GM23338 (cell line): ENCODE measurements around the gene SELENBP1. TPM values are rescaled to one million over a fixed set of nuclear protein-coding genes. Genes with fewer than 3 reads are reported as not detected.

ENCODE experiments used
- ATAC-seq: fragments of 200-7000 bp; cut with Tn5 transposase; 3 replicates; pipeline ENCODE4 v1.9.1; 2020
- DNase-seq: peaks from one replicate; pipeline ENCODE4 v3.0.0-alpha.2; 2015; ENCODE audit warnings: low spot score
- H2AFZ ChIP-seq: fragments of 200-600 bp; sonication (generic); 2 replicates; pipeline ENCODE4 v1.8.0; 2016; ENCODE audit warnings: antibody characterized with exemption, mild to moderate bottlenecking, moderate library complexity
- H3F3A ChIP-seq: fragments of 200-600 bp; sonication (generic); replicated peaks from 2 replicates; pipeline ENCODE4 v1.8.0; 2017; ENCODE audit warnings: antibody characterized with exemption, mixed run types, low read depth
- H3K27ac ChIP-seq: fragments of 200-600 bp; sonication (generic); 2 replicates; pipeline ENCODE4 v1.6.1; 2016; ENCODE audit warnings: low read depth
- H3K27me3 ChIP-seq: fragments of 200-600 bp; sonication (generic); 2 replicates; pipeline ENCODE4 v1.8.0; 2016; ENCODE audit warnings: mild to moderate bottlenecking, mixed run types, moderate library complexity; ENCODE audit not compliant: insufficient read depth
- H3K36me3 ChIP-seq: fragments of 200-600 bp; sonication (generic); 2 replicates; pipeline ENCODE4 v1.8.0; 2016; ENCODE audit warnings: mild to moderate bottlenecking; ENCODE audit not compliant: insufficient read depth
- H3K4me1 ChIP-seq: fragments of 200-600 bp; sonication (generic); 2 replicates; pipeline ENCODE4 v1.8.0; 2016; ENCODE audit warnings: mild to moderate bottlenecking, moderate library complexity; ENCODE audit not compliant: insufficient read depth
- H3K4me2 ChIP-seq: fragments of 200-600 bp; sonication (generic); 2 replicates; pipeline ENCODE4 v1.7.1; 2017; ENCODE audit warnings: mixed run types
- H3K4me3 ChIP-seq: fragments of 200-600 bp; sonication (generic); 2 replicates; pipeline ENCODE4 v1.6.1; 2016; ENCODE audit warnings: mixed run types
- H3K79me2 ChIP-seq: fragments of 200-600 bp; sonication (generic); replicated peaks from 2 replicates; pipeline ENCODE4 v1.8.0; 2017; ENCODE audit warnings: mild to moderate bottlenecking; ENCODE audit not compliant: insufficient read depth
- H3K9me2 ChIP-seq: fragments of 200-600 bp; sonication (generic); 2 replicates; pipeline ENCODE4 v1.8.0; 2017; ENCODE audit not compliant: insufficient read depth
- H4K20me1 ChIP-seq: fragments of 200-600 bp; sonication (generic); replicated peaks from 2 replicates; pipeline ENCODE4 v1.8.0; 2017; ENCODE audit warnings: mild to moderate bottlenecking; ENCODE audit not compliant: insufficient read depth
- H3K27ac Mint-ChIP-seq: 2 replicates; pipeline ENCODE4 v1.8.0; 2020; ENCODE audit warnings: inconsistent platforms, mild to moderate bottlenecking, moderate library complexity, mixed read lengths
- H3K27me3 Mint-ChIP-seq: 3 replicates; pipeline ENCODE4 v1.8.0; 2022; ENCODE audit warnings: low read depth, mild to moderate bottlenecking, moderate library complexity, mixed read lengths, inconsistent platforms; ENCODE audit not compliant: insufficient read depth, poor library complexity
- H3K36me3 Mint-ChIP-seq: 3 replicates; pipeline ENCODE4 v1.8.0; 2021; ENCODE audit warnings: low read depth, mild to moderate bottlenecking, inconsistent platforms, moderate library complexity, mixed read lengths
- H3K4me1 Mint-ChIP-seq: 3 replicates; pipeline ENCODE4 v1.8.0; 2020; ENCODE audit warnings: mild to moderate bottlenecking, inconsistent platforms, mixed read lengths
- H3K4me3 Mint-ChIP-seq: 3 replicates; pipeline ENCODE4 v1.8.0; 2021; ENCODE audit warnings: moderate library complexity, mild to moderate bottlenecking, inconsistent platforms, mixed read lengths
- H3K9me3 Mint-ChIP-seq: 3 replicates; pipeline ENCODE4 v1.8.0; 2020; ENCODE audit warnings: moderate library complexity, mild to moderate bottlenecking, inconsistent platforms, mixed read lengths
- CREB1 ChIP-seq: fragments of 250-450 bp; sonication (Bioruptor Pico); IDR thresholded peaks from 2 replicates; pipeline ENCODE4 v1.5.0; 2020; ENCODE audit warnings: low read depth, mild to moderate bottlenecking, moderate library complexity
- ETS1 ChIP-seq: IDR thresholded peaks from 2 replicates; pipeline ENCODE4 v1.6.1; 2016; ENCODE audit warnings: antibody characterized with exemption
- EZH2phosphoT487 ChIP-seq: fragments of 200-600 bp; sonication (generic); IDR thresholded peaks from one replicate; pipeline ENCODE4 v1.8.1; 2018; ENCODE audit warnings: antibody characterized with exemption; ENCODE audit not compliant: unreplicated experiment
- JUNB ChIP-seq: IDR thresholded peaks from one replicate; pipeline ENCODE4 v1.6.1; 2016; ENCODE audit warnings: antibody characterized with exemption; ENCODE audit not compliant: unreplicated experiment
- NANOG ChIP-seq: IDR thresholded peaks from 2 replicates; pipeline ENCODE4 v1.6.1; 2016; ENCODE audit warnings: antibody characterized with exemption, borderline replicate concordance
- POLR2AphosphoS5 ChIP-seq: IDR thresholded peaks from 2 replicates; pipeline ENCODE4 v1.6.1; 2016; ENCODE audit warnings: antibody characterized with exemption, low read depth
- REST ChIP-seq: IDR thresholded peaks from one replicate; pipeline ENCODE4 v1.6.1; 2018; ENCODE audit warnings: antibody characterized with exemption; ENCODE audit not compliant: unreplicated experiment
- STAT1 ChIP-seq: IDR thresholded peaks from one replicate; pipeline ENCODE4 v1.6.1; 2016; ENCODE audit warnings: antibody characterized with exemption; ENCODE audit not compliant: unreplicated experiment
- ZNF114 ChIP-seq: fragments of 250-450 bp; sonication (Bioruptor Pico); IDR thresholded peaks from 2 replicates; pipeline ENCODE4 v1.5.0; 2020; ENCODE audit warnings: mild to moderate bottlenecking, moderate library complexity
- ZNF331 ChIP-seq: fragments of 250-450 bp; sonication (Bioruptor Pico); IDR thresholded peaks from 2 replicates; pipeline ENCODE4 v1.5.0; 2020; ENCODE audit warnings: low read depth, mild to moderate bottlenecking, moderate library complexity
- polyA plus RNA-seq: library from polyadenylated mRNA; unstranded; fragments of >200 nt; fragmentation: Nextera tagmentation; extraction: Ambion mirVana; gene quantifications from 2 replicates; pipeline ENCODE4 v1.2.1, GENCODE V29; 2016
- total RNA-seq: library from RNA; depleted of rRNA; stranded (reverse); fragments of >200 nt; shearing (Covaris generic); gene quantifications from 2 replicates; pipeline ENCODE4 v1.2.3, GENCODE V29; 2014
- TF ChIP-seq, protein P1 (sequence below): fragments of 250-450 bp; sonication (Bioruptor Pico); IDR thresholded peaks from 2 replicates; pipeline ENCODE4 v1.5.0; 2020; ENCODE audit warnings: mild to moderate bottlenecking, moderate library complexity

SELENBP1 gene
- total and polyA plus RNA-seq, 2 experiments from 2014 or later = 10.7 to 13.4 TPM

DNA sequence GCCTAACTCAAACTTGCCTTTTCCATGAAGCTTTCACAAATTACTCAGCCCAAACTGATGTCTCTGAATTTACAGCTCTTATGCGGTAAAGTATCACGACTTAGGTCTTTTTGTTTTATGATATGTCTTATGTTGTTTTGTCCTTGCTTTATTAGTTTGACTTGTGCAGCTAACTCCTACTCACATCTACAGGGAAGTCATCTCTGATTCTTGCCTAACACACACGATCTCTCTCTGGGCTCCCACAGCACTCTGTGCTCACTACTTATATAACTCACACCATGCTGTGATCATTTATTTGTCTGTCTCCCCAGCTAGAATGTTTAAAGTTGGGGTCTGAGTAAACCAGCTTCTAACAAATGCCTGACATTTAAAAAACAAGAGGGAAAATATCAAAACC is 35.9 kb downstream of the SELENBP1 start:
- peaks cover 2% of the 10 kb centered on the region for H3K27me3 Mint-ChIP-seq
- no peak for TF ChIP-seq ZNF331 (CRISPR knock-in tag)
- no peak for TF ChIP-seq ETS1
- no peak for TF ChIP-seq EZH2phosphoT487
- H3K4me1 Mint-ChIP-seq = peaks cover 5% of the 10 kb centered on the region
- Histone ChIP-seq H4K20me1 (no peaks in the 10 kb centered on the region), H3K9me2 (no peaks in the 10 kb centered on the region), H3K27ac (no peak overlapping the region), H3K4me3 (no peak overlapping the region), H3K4me1 (no peaks in the 10 kb centered on the region), H3F3A (peaks cover 6% of the 10 kb centered on the region; the same call in 1 of the 2 replicates), H2AFZ (no peak overlapping the region), H3K79me2 (no peaks in the 10 kb centered on the region), H3K4me2 (no peak overlapping the region), H3K27me3 (no peaks in the 10 kb centered on the region), H3K36me3 (no peaks in the 10 kb centered on the region)
- ATAC-seq = no peak
- no peak overlapping the region for H3K4me3 Mint-ChIP-seq
- no peak overlapping the region for H3K27ac Mint-ChIP-seq
- no peaks in the 10 kb centered on the region for H3K36me3 Mint-ChIP-seq
- no peaks in the 10 kb centered on the region for H3K9me3 Mint-ChIP-seq
- DNase-seq = no peak

GRCh38 chr1:151334822-151335221 is 37.7 kb downstream of the SELENBP1 start:
- H2AFZ ChIP-seq = no peak overlapping the region
- H3K27me3 Mint-ChIP-seq = peaks cover 2% of the 10 kb centered on the region
- 0 out of 2 replicates have a peak, but pooled peaks cover 2% of the 10 kb centered on the region for H3F3A ChIP-seq
- no peak for ATAC-seq
- no peak overlapping the region for H3K4me2 ChIP-seq
- H3K36me3 Mint-ChIP-seq = no peaks in the 10 kb centered on the region
- no peak overlapping the region for H3K27ac Mint-ChIP-seq
- H3K9me2 ChIP-seq = no peaks in the 10 kb centered on the region
- H3K9me3 Mint-ChIP-seq = no peaks in the 10 kb centered on the region
- no peaks in the 10 kb centered on the region for H3K4me1 ChIP-seq
- H3K36me3 ChIP-seq = no peaks in the 10 kb centered on the region
- H3K4me3 Mint-ChIP-seq = no peak overlapping the region
- DNase-seq = no peak
- no peak overlapping the region for H3K4me3 ChIP-seq
- H3K4me1 Mint-ChIP-seq = no peaks in the 10 kb centered on the region
- H3K27me3 ChIP-seq = no peaks in the 10 kb centered on the region
- H3K79me2 ChIP-seq = no peaks in the 10 kb centered on the region
- no peaks in the 10 kb centered on the region for H4K20me1 ChIP-seq
- H3K27ac ChIP-seq = no peak overlapping the region
- no peak for TF ChIP-seq NANOG
- no peak for TF ChIP-seq POLR2AphosphoS5
- TF ChIP-seq EZH2phosphoT487 = no peak
- TF ChIP-seq ZNF331 (CRISPR knock-in tag) = no peak
- no peak for TF ChIP-seq CREB1 (CRISPR knock-in tag)
- TF ChIP-seq ZNF114 (CRISPR knock-in tag) = no peak
- TF ChIP-seq, protein P1, sequence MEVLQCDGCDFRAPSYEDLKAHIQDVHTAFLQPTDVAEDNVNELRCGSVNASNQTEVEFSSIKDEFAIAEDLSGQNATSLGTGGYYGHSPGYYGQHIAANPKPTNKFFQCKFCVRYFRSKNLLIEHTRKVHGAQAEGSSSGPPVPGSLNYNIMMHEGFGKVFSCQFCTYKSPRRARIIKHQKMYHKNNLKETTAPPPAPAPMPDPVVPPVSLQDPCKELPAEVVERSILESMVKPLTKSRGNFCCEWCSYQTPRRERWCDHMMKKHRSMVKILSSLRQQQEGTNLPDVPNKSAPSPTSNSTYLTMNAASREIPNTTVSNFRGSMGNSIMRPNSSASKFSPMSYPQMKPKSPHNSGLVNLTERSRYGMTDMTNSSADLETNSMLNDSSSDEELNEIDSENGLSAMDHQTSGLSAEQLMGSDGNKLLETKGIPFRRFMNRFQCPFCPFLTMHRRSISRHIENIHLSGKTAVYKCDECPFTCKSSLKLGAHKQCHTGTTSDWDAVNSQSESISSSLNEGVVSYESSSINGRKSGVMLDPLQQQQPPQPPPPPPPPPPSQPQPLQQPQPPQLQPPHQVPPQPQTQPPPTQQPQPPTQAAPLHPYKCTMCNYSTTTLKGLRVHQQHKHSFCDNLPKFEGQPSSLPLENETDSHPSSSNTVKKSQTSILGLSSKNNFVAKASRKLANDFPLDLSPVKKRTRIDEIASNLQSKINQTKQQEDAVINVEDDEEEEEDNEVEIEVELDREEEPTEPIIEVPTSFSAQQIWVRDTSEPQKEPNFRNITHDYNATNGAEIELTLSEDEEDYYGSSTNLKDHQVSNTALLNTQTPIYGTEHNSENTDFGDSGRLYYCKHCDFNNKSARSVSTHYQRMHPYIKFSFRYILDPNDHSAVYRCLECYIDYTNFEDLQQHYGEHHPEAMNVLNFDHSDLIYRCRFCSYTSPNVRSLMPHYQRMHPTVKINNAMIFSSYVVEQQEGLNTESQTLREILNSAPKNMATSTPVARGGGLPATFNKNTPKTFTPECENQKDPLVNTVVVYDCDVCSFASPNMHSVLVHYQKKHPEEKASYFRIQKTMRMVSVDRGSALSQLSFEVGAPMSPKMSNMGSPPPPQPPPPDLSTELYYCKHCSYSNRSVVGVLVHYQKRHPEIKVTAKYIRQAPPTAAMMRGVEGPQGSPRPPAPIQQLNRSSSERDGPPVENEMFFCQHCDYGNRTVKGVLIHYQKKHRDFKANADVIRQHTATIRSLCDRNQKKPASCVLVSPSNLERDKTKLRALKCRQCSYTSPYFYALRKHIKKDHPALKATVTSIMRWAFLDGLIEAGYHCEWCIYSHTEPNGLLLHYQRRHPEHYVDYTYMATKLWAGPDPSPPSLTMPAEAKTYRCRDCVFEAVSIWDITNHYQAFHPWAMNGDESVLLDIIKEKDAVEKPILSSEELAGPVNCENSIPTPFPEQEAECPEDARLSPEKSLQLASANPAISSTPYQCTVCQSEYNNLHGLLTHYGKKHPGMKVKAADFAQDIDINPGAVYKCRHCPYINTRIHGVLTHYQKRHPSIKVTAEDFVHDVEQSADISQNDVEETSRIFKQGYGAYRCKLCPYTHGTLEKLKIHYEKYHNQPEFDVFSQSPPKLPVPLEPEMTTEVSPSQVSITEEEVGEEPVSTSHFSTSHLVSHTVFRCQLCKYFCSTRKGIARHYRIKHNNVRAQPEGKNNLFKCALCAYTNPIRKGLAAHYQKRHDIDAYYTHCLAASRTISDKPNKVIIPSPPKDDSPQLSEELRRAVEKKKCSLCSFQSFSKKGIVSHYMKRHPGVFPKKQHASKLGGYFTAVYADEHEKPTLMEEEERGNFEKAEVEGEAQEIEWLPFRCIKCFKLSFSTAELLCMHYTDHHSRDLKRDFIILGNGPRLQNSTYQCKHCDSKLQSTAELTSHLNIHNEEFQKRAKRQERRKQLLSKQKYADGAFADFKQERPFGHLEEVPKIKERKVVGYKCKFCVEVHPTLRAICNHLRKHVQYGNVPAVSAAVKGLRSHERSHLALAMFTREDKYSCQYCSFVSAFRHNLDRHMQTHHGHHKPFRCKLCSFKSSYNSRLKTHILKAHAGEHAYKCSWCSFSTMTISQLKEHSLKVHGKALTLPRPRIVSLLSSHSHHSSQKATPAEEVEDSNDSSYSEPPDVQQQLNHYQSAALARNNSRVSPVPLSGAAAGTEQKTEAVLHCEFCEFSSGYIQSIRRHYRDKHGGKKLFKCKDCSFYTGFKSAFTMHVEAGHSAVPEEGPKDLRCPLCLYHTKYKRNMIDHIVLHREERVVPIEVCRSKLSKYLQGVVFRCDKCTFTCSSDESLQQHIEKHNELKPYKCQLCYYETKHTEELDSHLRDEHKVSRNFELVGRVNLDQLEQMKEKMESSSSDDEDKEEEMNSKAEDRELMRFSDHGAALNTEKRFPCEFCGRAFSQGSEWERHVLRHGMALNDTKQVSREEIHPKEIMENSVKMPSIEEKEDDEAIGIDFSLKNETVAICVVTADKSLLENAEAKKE = no peak
- no peak for TF ChIP-seq STAT1
- TF ChIP-seq REST = no peak
- TF ChIP-seq JUNB = no peak
